Lower leg skin (tissue), 3 donors: ENCODE measurements around the gene UBASH3B.

ENCODE experiments used
- POLR2A ChIP-seq, 2 donors: fragments of 450-650 bp; IDR thresholded peaks; one replicate each; pipeline ENCODE4 v1.6.1; 2016 to 2017; ENCODE audit warnings: antibody characterized with exemption in 2 of 2, mild to moderate bottlenecking in 1 of 2, moderate library complexity in 1 of 2
- TF ChIP-seq, protein P1 (sequence below), 3 donors: fragments of 450-650 bp; IDR thresholded peaks; one replicate each; pipeline ENCODE4 v1.5.1; 2016; ENCODE audit warnings: antibody characterized with exemption in 3 of 3, mild to moderate bottlenecking in 3 of 3, moderate library complexity in 2 of 3

DNA sequence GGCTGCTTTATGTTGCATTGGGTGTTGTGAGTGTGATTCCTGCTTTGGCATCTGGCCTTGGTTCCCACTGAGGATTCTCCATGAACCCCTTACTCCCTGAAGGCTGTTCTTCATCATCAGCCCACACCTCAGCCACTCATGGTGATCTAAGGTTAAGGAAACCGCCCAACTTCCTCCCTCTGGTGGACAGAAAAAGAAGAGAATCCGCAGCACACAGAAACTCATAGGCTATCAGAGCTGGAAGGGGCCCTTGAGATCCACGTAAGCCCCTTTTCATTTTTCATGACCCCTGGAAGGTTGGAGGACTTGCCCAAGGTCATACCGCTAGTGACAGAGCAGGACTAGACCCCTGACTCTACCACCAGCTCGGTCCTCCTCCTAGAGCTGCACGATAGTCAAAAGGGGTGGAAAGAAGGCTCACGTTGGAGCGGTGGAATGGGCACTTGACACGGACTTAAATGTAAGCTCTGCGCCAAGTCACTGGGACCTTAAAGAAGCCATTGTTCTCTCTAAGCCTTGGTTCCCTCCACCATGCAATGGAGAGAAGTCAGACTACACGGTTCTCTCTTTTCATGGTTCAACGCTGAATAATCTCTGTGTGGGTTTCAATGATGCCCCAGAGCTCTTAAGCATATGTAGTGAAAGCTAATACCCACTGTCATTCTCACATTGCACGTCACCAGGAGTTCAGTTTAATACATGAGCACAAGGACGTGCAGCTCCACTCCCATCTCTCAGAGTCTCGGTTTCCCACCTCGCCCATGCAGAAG, 99.2 kb downstream of the UBASH3B start:
- no peak for TF ChIP-seq POLR2A (IDR thresholded peaks at IDR 0.05)
- TF ChIP-seq, protein P1, sequence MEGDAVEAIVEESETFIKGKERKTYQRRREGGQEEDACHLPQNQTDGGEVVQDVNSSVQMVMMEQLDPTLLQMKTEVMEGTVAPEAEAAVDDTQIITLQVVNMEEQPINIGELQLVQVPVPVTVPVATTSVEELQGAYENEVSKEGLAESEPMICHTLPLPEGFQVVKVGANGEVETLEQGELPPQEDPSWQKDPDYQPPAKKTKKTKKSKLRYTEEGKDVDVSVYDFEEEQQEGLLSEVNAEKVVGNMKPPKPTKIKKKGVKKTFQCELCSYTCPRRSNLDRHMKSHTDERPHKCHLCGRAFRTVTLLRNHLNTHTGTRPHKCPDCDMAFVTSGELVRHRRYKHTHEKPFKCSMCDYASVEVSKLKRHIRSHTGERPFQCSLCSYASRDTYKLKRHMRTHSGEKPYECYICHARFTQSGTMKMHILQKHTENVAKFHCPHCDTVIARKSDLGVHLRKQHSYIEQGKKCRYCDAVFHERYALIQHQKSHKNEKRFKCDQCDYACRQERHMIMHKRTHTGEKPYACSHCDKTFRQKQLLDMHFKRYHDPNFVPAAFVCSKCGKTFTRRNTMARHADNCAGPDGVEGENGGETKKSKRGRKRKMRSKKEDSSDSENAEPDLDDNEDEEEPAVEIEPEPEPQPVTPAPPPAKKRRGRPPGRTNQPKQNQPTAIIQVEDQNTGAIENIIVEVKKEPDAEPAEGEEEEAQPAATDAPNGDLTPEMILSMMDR (IDR thresholded peaks at IDR 0.05) = no peak
